Testis (tissue), 3 donors: Measurements from ENCODE around the gene CDC27. TPM values are rescaled to one million over a fixed set of nuclear protein-coding genes. Genes with fewer than 3 reads are reported as not detected.
"Not testable (repeated sequence)": the region's sequence is repeated elsewhere in the genome, so short reads cannot be mapped to it uniquely, and the experiment has no call there.

ENCODE experiments used
- DNase-seq: peaks from one replicate; pipeline ENCODE4 v3.0.0-alpha.2; 2019
- H3K27ac ChIP-seq, 2 donors: fragments of 200-600 bp; sonication (generic); one replicate each; pipeline ENCODE4 v1.5.1; 2019
- H3K27me3 ChIP-seq: fragments of 200-600 bp; sonication (generic); one replicate; pipeline ENCODE4 v1.5.1; 2019
- H3K36me3 ChIP-seq: fragments of 200-600 bp; sonication (generic); one replicate; pipeline ENCODE4 v1.5.1; 2017; ENCODE audit warnings: low read depth; ENCODE audit errors: missing control alignments
- H3K4me1 ChIP-seq: fragments of 200-600 bp; sonication (generic); one replicate; pipeline ENCODE4 v1.5.1; 2019
- H3K4me3 ChIP-seq, 2 donors: fragments of 200-600 bp; sonication (generic); one replicate each; pipeline ENCODE4 v1.5.1; 2017 to 2019
- H3K9me3 ChIP-seq: fragments of 200-600 bp; sonication (generic); one replicate; pipeline ENCODE4 v1.5.1; 2017
- POLR2A ChIP-seq: fragments of 450-650 bp; IDR thresholded peaks from one replicate; pipeline ENCODE4 v1.6.1; 2017; ENCODE audit warnings: antibody characterized with exemption, mild to moderate bottlenecking, moderate library complexity
- WGBS, 2 donors: methylation state at CpG; one replicate each; pipeline ENCODE4 v1.1.5; 2018; 5-methylcytosine and 5-hydroxymethylcytosine counted together
- intact Hi-C: fragments of 100-400 bp; cut with DNase I; formaldehyde crosslinking; loops from one replicate; pipeline ENCODE4 v1.15.1; 2023; ENCODE audit warnings: low total_unique reads
- polyA plus RNA-seq: library from polyadenylated mRNA; stranded (reverse); fragments of 350-450 nt; fragmentation: Illumina TruSeq; extraction: RNeasy Lipid Tissue Mini Kit (QIAGEN cat#74804); gene quantifications from one replicate; pipeline ENCODE4 v1.2.3, GENCODE V29; 2014; ENCODE audit warnings: low read depth, low replicate concordance; ENCODE audit not compliant: insufficient read depth
- total RNA-seq, 2 donors: library from RNA; depleted of rRNA; stranded (reverse); fragments of >200 nt; gene quantifications; one replicate each; pipeline ENCODE4 v1.2.3, GENCODE V29; 2016
- TF ChIP-seq, protein P1 (sequence below), 3 experiments: fragments of 450-650 bp in 2 of 3; fragments of 200-600 bp in 1 of 3; sonication (generic) in 1 of 3; IDR thresholded peaks; one replicate each; pipeline ENCODE4 v1.5.1; 2016 to 2019; ENCODE audit warnings: antibody characterized with exemption in 3 of 3, mild to moderate bottlenecking in 2 of 3, moderate library complexity in 1 of 3

Gene CDC27
- total and polyA plus RNA-seq, 3 donors from 2014 or later = 74.6 to 99.8 (median 85.8) TPM

DNA sequence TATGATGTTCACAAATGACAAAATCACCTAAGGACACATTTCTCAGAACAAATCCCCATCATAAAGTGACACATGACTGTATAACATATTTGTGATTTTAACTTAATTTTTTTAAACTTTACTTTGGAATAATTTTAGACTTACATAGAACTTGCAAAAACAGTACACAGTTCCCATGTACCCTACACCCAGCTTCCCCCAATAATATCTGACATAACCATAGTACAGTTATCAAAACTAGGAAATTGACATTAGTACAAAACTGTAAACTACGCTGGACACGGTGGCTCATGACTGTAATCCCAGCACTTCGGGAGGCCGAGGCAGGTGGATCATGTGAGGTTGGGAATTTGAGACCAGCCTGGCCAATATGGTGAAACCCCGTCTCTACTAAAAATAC is 24.8 kb downstream of the CDC27 start:
- Histone ChIP-seq H3K27ac (no peak overlapping the region), H3K4me3 (no peak overlapping the region), H3K9me3 (no peaks in the 10 kb centered on the region), H3K27me3 (no peaks in the 10 kb centered on the region), H3K36me3 (no peaks in the 10 kb centered on the region), H3K4me1 (no peaks in the 10 kb centered on the region)
- DNase-seq = no peak
- WGBS, 2 donors = 95 to 98% methylated on average over 5 of the region's 5 CpGs
- intact Hi-C loops = no loop called here
- TF ChIP-seq, protein P1, sequence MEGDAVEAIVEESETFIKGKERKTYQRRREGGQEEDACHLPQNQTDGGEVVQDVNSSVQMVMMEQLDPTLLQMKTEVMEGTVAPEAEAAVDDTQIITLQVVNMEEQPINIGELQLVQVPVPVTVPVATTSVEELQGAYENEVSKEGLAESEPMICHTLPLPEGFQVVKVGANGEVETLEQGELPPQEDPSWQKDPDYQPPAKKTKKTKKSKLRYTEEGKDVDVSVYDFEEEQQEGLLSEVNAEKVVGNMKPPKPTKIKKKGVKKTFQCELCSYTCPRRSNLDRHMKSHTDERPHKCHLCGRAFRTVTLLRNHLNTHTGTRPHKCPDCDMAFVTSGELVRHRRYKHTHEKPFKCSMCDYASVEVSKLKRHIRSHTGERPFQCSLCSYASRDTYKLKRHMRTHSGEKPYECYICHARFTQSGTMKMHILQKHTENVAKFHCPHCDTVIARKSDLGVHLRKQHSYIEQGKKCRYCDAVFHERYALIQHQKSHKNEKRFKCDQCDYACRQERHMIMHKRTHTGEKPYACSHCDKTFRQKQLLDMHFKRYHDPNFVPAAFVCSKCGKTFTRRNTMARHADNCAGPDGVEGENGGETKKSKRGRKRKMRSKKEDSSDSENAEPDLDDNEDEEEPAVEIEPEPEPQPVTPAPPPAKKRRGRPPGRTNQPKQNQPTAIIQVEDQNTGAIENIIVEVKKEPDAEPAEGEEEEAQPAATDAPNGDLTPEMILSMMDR (IDR thresholded peaks at IDR 0.05) = no peak
- no peak for TF ChIP-seq POLR2A

DNA sequence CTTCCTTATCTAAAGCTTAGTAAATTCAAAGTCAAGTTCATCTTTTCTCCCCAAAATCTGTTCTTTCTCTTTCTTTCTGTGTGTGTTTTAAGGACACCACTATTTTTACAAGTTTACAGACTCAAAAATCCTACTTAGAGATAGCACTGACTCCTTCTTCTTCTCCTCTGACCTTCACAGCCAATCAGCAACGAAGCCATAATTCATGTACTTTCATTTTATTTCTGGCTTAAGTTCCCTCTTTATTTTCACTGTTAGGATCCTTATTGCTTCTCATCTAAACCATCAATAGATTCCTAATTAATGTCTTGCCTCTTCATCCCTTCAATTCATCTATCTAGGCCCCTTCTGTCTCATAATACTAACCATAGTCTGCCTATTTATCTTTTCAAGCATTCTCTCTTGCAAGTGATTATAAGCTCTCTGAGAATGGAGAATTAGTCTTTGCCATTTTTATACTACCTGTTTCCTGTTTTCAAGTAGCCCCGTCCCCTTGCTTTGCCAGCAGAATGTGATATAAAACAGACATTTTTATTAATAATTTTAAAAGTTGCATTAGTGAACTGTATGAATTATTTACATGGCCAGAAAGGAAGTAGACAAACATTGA is 27.0 kb downstream of the CDC27 start:
- no peak for DNase-seq
- Histone ChIP-seq H3K27me3 (no peaks in the 10 kb centered on the region), H3K4me1 (no peaks in the 10 kb centered on the region), H3K36me3 (no peaks in the 10 kb centered on the region), H3K9me3 (no peaks in the 10 kb centered on the region), H3K27ac (no peak overlapping the region), H3K4me3 (no peak overlapping the region)
- no peak for TF ChIP-seq POLR2A
- TF ChIP-seq, protein P1 (IDR thresholded peaks at IDR 0.05) = no peak
- WGBS, 2 donors = 64 to 80% methylated on average over 2 of the region's 2 CpGs
- intact Hi-C loops = no loop called here

DNA sequence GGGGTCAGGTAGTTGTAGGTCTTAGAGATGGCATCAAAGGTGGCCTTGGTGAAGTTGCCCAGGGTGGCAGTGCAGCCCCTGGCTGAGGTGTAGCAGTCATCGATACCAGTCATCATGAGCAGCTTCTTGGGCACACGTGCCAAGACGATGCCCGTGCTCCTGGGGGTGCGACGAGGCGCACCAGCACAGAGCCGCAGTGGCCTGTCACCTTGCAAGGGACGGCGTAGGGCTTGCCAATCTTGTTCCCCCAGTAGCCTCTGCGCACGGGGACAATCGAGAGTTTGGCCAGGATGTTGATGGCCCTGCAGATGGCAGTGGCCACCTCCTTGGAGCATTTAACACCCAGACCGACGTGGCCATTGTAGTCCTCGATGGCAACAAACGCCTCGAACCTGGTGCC is 29.8 kb downstream of the CDC27 start:
- H3K36me3 ChIP-seq = no peaks in the 10 kb centered on the region
- WGBS, 2 donors = 94 to 100% methylated on average over 1 to 18 of the region's 18 CpGs
- no peaks in the 10 kb centered on the region for H3K27me3 ChIP-seq
- H3K27ac ChIP-seq = no peak overlapping the region
- no peak for DNase-seq
- no peaks in the 10 kb centered on the region for H3K9me3 ChIP-seq
- no peak overlapping the region for H3K4me3 ChIP-seq
- TF ChIP-seq POLR2A = no peak
- TF ChIP-seq, protein P1 (IDR thresholded peaks at IDR 0.05) = no peak
- no peaks in the 10 kb centered on the region for H3K4me1 ChIP-seq
- intact Hi-C loops = no loop called here

DNA sequence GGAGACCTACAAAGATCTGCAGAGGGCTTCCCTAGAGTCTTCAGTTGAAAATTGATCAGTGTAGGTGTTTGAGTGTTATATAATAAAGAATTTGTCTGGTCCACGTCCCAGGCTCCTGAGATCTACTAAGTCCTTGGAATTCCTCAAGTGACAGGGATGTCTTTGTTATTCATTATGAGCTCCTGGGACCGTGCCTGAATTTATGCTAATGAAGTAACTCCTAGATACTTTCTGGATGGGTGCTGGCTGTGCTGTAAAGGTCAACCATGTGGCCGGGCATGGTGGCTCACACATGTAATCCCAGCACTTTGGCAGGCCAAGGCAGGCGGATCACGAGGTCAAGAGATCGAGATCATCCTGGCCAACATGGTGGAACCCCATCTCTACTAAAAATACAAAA is 43.7 kb downstream of the CDC27 start:
- WGBS, 2 donors = 82 to 88% methylated on average over 6 of the region's 6 CpGs
- Histone ChIP-seq H3K4me3 (no peak overlapping the region), H3K27ac (no peak overlapping the region), H3K27me3 (no peaks in the 10 kb centered on the region), H3K4me1 (no peaks in the 10 kb centered on the region), H3K9me3 (no peaks in the 10 kb centered on the region), H3K36me3 (no peaks in the 10 kb centered on the region)
- TF ChIP-seq POLR2A = no peak
- TF ChIP-seq, protein P1 (IDR thresholded peaks at IDR 0.05) = no peak
- intact Hi-C loops = no loop called here
- DNase-seq = no peak

DNA sequence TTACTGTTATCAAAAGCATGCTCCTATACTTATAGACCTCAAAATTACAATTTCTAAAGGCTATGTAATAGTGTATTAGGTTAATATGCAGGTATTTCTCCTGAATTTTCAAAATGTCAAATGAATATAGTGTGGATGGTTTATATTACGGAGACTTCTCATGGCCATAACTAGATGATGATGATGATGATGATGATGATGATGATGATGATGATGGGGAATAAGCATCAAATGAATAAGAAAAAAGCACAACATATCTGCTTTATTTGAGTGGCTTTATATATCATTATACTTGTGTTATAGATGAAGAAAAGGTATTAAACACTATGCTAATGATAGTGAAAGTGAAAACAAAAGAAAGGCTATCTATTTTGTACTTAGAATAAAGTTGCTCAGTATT is 53.9 kb downstream of the CDC27 start:
- Histone ChIP-seq H3K4me1 (no peaks in the 10 kb centered on the region), H3K27ac (no peak overlapping the region), H3K36me3 (no peaks in the 10 kb centered on the region), H3K4me3 (no peak overlapping the region), H3K9me3 (no peaks in the 10 kb centered on the region), H3K27me3 (no peaks in the 10 kb centered on the region)
- DNase-seq = no peak
- TF ChIP-seq POLR2A = no peak
- TF ChIP-seq, protein P1 (IDR thresholded peaks at IDR 0.05) = no peak
- 93 to 96% methylated on average over 1 of the region's 1 CpG for WGBS, 2 donors
- intact Hi-C loops = no loop called here

DNA sequence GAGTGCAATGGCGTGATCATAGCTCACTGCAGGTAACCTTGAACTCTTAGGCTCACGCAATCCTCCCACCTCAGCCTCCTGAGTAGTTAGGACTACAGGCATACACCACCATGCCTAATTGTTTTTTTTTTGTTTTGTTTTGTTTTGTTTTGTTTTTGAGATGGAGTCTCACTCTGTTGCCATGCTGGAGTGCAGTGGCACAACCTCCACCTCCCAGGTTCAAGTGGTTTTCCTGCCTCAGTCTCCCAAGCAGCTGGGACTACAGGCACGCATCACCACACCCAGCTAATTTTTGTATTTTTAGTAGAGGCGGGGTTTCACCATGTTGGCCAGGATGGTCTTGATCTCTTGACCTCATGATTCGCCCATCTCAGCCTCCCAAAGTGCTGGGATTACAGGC is 54.7 kb downstream of the CDC27 start:
- H3K4me1 ChIP-seq, H3K9me3 ChIP-seq, DNase-seq, H3K36me3 ChIP-seq, H3K4me3 ChIP-seq, H3K27ac ChIP-seq, intact Hi-C loops, H3K27me3 ChIP-seq: not testable (repeated sequence)
- WGBS, 2 donors = 92 to 95% methylated on average over 5 of the region's 5 CpGs
